HPDE6-E6E7 (cell line): ENCODE results near the gene MSI2.

ENCODE experiments used
- DNase-seq: peaks from one replicate; pipeline ENCODE4 v3.0.0; 2011; ENCODE audit warnings: missing footprints; ENCODE audit errors: extremely low spot score

MSI2 gene

GRCh38 chr17:57246257-57246656 is 10.1 kb upstream of the MSI2 start:
- DNase-seq, result no peak

- DNase-seq, result no peak
Measured at GRCh38 chr17:57247261-57247660, 9.1 kb upstream of the MSI2 start.

GRCh38 chr17:57247913-57248312 is 8.4 kb upstream of the MSI2 start:
- no peak for DNase-seq

- DNase-seq, result no peak
Measured at GRCh38 chr17:57249520-57249919, 6.8 kb upstream of the MSI2 start.

GRCh38 chr17:57251211-57251787 is 5.0 kb upstream of the MSI2 start:
- DNase-seq, result no peak

GRCh38 chr17:57253362-57254065 is 2.8 kb upstream of the MSI2 start:
- no peak for DNase-seq

- DNase-seq, result no peak
Measured at GRCh38 chr17:57255182-57255775, 1.0 kb upstream of the MSI2 start.

- no peak for DNase-seq
Measured at GRCh38 chr17:57256708-57257112, 387 bp downstream of the MSI2 start.

- no peak for DNase-seq
Measured at GRCh38 chr17:57257195-57257894, 1.0 kb downstream of the MSI2 start.

GRCh38 chr17:57257895-57258851 is 1.9 kb downstream of the MSI2 start:
- no peak for DNase-seq

- no peak for DNase-seq
Measured at GRCh38 chr17:57259306-57259705, 3.0 kb downstream of the MSI2 start.

- DNase-seq, result no peak
Measured at GRCh38 chr17:57259817-57260216, 3.5 kb downstream of the MSI2 start.

GRCh38 chr17:57260325-57261083 is 4.2 kb downstream of the MSI2 start:
- DNase-seq, result no peak

- DNase-seq, result no peak
Measured at GRCh38 chr17:57261084-57261461, 4.8 kb downstream of the MSI2 start.

GRCh38 chr17:57262557-57262956 is 6.2 kb downstream of the MSI2 start:
- DNase-seq, result no peak

GRCh38 chr17:57264250-57264649 is 7.9 kb downstream of the MSI2 start:
- no peak for DNase-seq

GRCh38 chr17:57264776-57265175 is 8.5 kb downstream of the MSI2 start:
- no peak for DNase-seq

- DNase-seq, result no peak
Measured at GRCh38 chr17:57266902-57267311, 10.6 kb downstream of the MSI2 start.

- DNase-seq, result no peak
Measured at GRCh38 chr17:57268181-57268580, 11.9 kb downstream of the MSI2 start.

GRCh38 chr17:57269052-57269451 is 12.7 kb downstream of the MSI2 start:
- DNase-seq, result no peak
